Measurements from ENCODE around the gene DGKB.

The DGKB gene

GRCh38 chr7:14124716-14125115 is 777.8 kb downstream of the DGKB start:
- Mint-ChIP-seq H3K4me3 (no peak overlapping the region), H3K9me3 (no peaks in the 10 kb centered on the region), H3K27ac (no peak overlapping the region), H3K36me3 (ENCODE audit: low read depth) (no peaks in the 10 kb centered on the region), H3K4me1 (no peaks in the 10 kb centered on the region), H3K27me3 (no peaks in the 10 kb centered on the region)
- ATAC-seq (no peak), DNase-seq (no peak)

DNA sequence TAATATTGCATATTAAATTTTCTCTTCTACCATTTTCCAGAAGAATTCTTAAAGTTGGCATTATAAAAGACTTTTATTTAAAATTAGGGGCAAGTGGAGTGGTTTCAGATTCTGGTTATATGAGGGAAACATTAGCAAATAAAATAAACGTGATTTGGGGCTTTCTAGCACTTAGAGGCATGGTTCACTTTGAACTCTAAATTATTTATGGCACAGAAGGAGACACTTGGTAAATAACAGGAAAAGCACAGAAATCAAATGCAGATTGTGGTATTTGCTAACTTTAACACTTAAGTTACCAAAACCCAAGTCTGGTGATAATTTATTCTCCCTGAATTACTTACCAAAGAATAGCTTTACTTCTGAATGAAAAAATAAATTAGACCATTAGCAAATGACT is 778.6 kb downstream of the DGKB start:
- H3K4me1 Mint-ChIP-seq: no peaks in the 10 kb centered on the region
- H3K27me3 Mint-ChIP-seq: no peaks in the 10 kb centered on the region
- H3K9me3 Mint-ChIP-seq: no peaks in the 10 kb centered on the region
- ATAC-seq: no peak
- no peak for DNase-seq
- H3K4me3 Mint-ChIP-seq: no peak overlapping the region
- H3K27ac Mint-ChIP-seq: no peak overlapping the region
- H3K36me3 Mint-ChIP-seq (ENCODE audit: low read depth): no peaks in the 10 kb centered on the region

- H3K4me3 Mint-ChIP-seq: no peak overlapping the region
- ATAC-seq: no peak
- no peak overlapping the region for H3K27ac Mint-ChIP-seq
- no peaks in the 10 kb centered on the region for H3K27me3 Mint-ChIP-seq
- H3K4me1 Mint-ChIP-seq: no peaks in the 10 kb centered on the region
- no peaks in the 10 kb centered on the region for H3K36me3 Mint-ChIP-seq (ENCODE audit: low read depth)
- H3K9me3 Mint-ChIP-seq: peaks cover 15% of the 10 kb centered on the region
- DNase-seq: no peak
Observed at GRCh38 chr7:14115701-14116100, 786.9 kb downstream of the DGKB start.

- DNase-seq (no peak), ATAC-seq (no peak)
- no peak overlapping the region for H3K4me3 Mint-ChIP-seq
- H3K27me3 Mint-ChIP-seq: no peaks in the 10 kb centered on the region
- no peaks in the 10 kb centered on the region for H3K4me1 Mint-ChIP-seq
- H3K36me3 Mint-ChIP-seq (ENCODE audit: low read depth): no peaks in the 10 kb centered on the region
- H3K27ac Mint-ChIP-seq: no peak overlapping the region
- H3K9me3 Mint-ChIP-seq: no peaks in the 10 kb centered on the region
Observed at GRCh38 chr7:14104861-14105260, 797.7 kb downstream of the DGKB start.

GRCh38 chr7:14096159-14096558 is 806.4 kb downstream of the DGKB start:
- H3K36me3 Mint-ChIP-seq (ENCODE audit: low read depth): no peaks in the 10 kb centered on the region
- DNase-seq: no peak
- no peaks in the 10 kb centered on the region for H3K9me3 Mint-ChIP-seq
- no peaks in the 10 kb centered on the region for H3K27me3 Mint-ChIP-seq
- no peak for ATAC-seq
- no peaks in the 10 kb centered on the region for H3K4me1 Mint-ChIP-seq
- no peak overlapping the region for H3K27ac Mint-ChIP-seq
- no peak overlapping the region for H3K4me3 Mint-ChIP-seq

GRCh38 chr7:14095233-14095950 is 807.2 kb downstream of the DGKB start:
- Mint-ChIP-seq H3K27me3 (no peaks in the 10 kb centered on the region), H3K27ac (no peak overlapping the region), H3K36me3 (ENCODE audit: low read depth) (no peaks in the 10 kb centered on the region), H3K4me3 (no peak overlapping the region), H3K4me1 (no peaks in the 10 kb centered on the region), H3K9me3 (no peaks in the 10 kb centered on the region)
- ATAC-seq (no peak), DNase-seq (no peak)
